ENCODE results near the gene MRPL53. TPM values are rescaled to one million over a fixed set of nuclear protein-coding genes. Genes with fewer than 3 reads are reported as not detected.

The MRPL53 gene
- total RNA-seq, 1 experiment from 2014 or later: 98.1 TPM

- ATAC-seq: no peak
- no peak for DNase-seq (ENCODE audit: low read depth, low spot score)
- no peak for TF ChIP-seq POLR2AphosphoS5 (IDR thresholded peaks at IDR 0.05; ENCODE audit: low read depth, low read length)
- TF ChIP-seq SIN3A (IDR thresholded peaks at IDR 0.05; ENCODE audit: borderline replicate concordance, insufficient read depth, low read depth, low read length): no peak
- TF ChIP-seq REST (IDR thresholded peaks at IDR 0.05; ENCODE audit: insufficient read depth in 1 of 2, low read depth in 2 of 2, low read length in 1 of 2): no peak
- TF ChIP-seq CTCF (IDR thresholded peaks at IDR 0.05): no peak
- no peak for TF ChIP-seq TCF7L2 (IDR thresholded peaks at IDR 0.05; ENCODE audit: low read depth, low read length)
- Histone ChIP-seq H3K27me3 (ENCODE audit: control insufficient read depth, insufficient read depth, low read length) (no peaks in the 10 kb centered on the region), H3K36me3 (ENCODE audit: control insufficient read depth, insufficient read depth, low read length) (no peaks in the 10 kb centered on the region; the same call in 1 of the 2 replicates), H3K27ac (ENCODE audit: low read length) (no peak overlapping the region), H3K9me3 (ENCODE audit: control insufficient read depth, insufficient read depth, low read depth, low read length) (no peaks in the 10 kb centered on the region), H3K4me3 (ENCODE audit: low read depth in 2 of 2, low read length in 2 of 2) (no peak overlapping the region), H3K4me1 (ENCODE audit: control insufficient read depth, insufficient read depth, low read length) (peaks cover 15% of the 10 kb centered on the region)
- CTCF ChIA-PET: no interaction called here
- POLR2A ChIA-PET: no interaction called here
- in situ Hi-C loops (cut with HindIII; ENCODE audit: low pct_unique_long_range_greater_than_20kb, low sequenced_read_pairs) (no loop called here), intact Hi-C loops (cut with micrococcal nuclease; ENCODE audit: unreplicated experiment) (no loop called here)
- no TSS peak for BruUV-seq (replicated peaks)
Observed at GRCh38 chr2:74495440-74495839, 23.0 kb upstream of the MRPL53 start.

- intact Hi-C loops (cut with micrococcal nuclease; ENCODE audit: unreplicated experiment): no loop called here
- ATAC-seq: no peak
- POLR2A ChIA-PET: no interaction called here
Observed at GRCh38 chr2:74493546-74493945, 21.1 kb upstream of the MRPL53 start.

More at GRCh38 chr2:74493546-74493945, 21.1 kb upstream of the MRPL53 start:
- Histone ChIP-seq H3K27ac (ENCODE audit: low read length) (no peak overlapping the region), H3K36me3 (ENCODE audit: control insufficient read depth, insufficient read depth, low read length) (no peaks in the 10 kb centered on the region; the same call in 1 of the 2 replicates), H3K4me3 (ENCODE audit: low read depth in 2 of 2, low read length in 2 of 2) (no peak overlapping the region), H3K4me1 (ENCODE audit: control insufficient read depth, insufficient read depth, low read length) (peaks cover 3% of the 10 kb centered on the region), H3K27me3 (ENCODE audit: control insufficient read depth, insufficient read depth, low read length) (no peaks in the 10 kb centered on the region), H3K9me3 (ENCODE audit: control insufficient read depth, insufficient read depth, low read depth, low read length) (no peaks in the 10 kb centered on the region)
- in situ Hi-C loops (cut with HindIII; ENCODE audit: low pct_unique_long_range_greater_than_20kb, low sequenced_read_pairs): no loop called here
- TF ChIP-seq REST (IDR thresholded peaks at IDR 0.05; ENCODE audit: insufficient read depth in 1 of 2, low read depth in 2 of 2, low read length in 1 of 2) (no peak), CTCF (IDR thresholded peaks at IDR 0.05) (no peak), SIN3A (IDR thresholded peaks at IDR 0.05; ENCODE audit: borderline replicate concordance, insufficient read depth, low read depth, low read length) (no peak), POLR2AphosphoS5 (IDR thresholded peaks at IDR 0.05; ENCODE audit: low read depth, low read length) (no peak), TCF7L2 (IDR thresholded peaks at IDR 0.05; ENCODE audit: low read depth, low read length) (no peak)
- CTCF ChIA-PET: no interaction called here
- no peak for DNase-seq (ENCODE audit: low read depth, low spot score)
- BruUV-seq (replicated peaks): no TSS peak

Measured in Panc1 (cell line).